ENCODE measurements around the gene NGF.

GRCh38 chr1:115330480-115331013 lies 7.5 kb downstream of the NGF start:
- no peak for TF ChIP-seq CTCF (IDR thresholded peaks at IDR 0.05)
- no peak for TF ChIP-seq POLR2A (IDR thresholded peaks at IDR 0.05)

All from testis (tissue), 2 donors.